HL-60/S4 treated with phorbol 12-myristate 13-acetate at 8.2 ng/mL for 4 days and 3 days (cell line): ENCODE data around the gene CRTC1.

ENCODE experiments used
- in situ Hi-C: fragments of 300-500 bp; cut with MboI; formaldehyde crosslinking; loops from 2 replicates; pipeline ENCODE4 v1.15.0; 2022; ENCODE audit warnings: low sequenced_read_pairs

Gene CRTC1

DNA sequence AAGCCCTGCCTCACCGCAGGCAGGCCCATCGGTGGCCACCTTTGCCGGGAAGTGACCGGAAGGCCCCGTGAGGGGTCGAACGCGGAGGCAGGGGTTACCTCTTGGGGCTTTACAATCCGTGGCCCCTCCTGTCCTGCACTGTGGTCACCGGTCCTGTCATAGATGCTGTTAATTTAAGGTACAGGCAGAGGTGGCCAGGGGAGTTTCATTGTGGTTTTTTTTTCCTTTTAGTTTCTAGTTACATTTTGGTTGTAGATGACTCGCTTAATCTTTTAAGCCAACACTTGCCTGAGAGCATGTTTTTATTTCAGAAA, 94.6 kb downstream of the CRTC1 start:
- in situ Hi-C loops: no loop called here

DNA sequence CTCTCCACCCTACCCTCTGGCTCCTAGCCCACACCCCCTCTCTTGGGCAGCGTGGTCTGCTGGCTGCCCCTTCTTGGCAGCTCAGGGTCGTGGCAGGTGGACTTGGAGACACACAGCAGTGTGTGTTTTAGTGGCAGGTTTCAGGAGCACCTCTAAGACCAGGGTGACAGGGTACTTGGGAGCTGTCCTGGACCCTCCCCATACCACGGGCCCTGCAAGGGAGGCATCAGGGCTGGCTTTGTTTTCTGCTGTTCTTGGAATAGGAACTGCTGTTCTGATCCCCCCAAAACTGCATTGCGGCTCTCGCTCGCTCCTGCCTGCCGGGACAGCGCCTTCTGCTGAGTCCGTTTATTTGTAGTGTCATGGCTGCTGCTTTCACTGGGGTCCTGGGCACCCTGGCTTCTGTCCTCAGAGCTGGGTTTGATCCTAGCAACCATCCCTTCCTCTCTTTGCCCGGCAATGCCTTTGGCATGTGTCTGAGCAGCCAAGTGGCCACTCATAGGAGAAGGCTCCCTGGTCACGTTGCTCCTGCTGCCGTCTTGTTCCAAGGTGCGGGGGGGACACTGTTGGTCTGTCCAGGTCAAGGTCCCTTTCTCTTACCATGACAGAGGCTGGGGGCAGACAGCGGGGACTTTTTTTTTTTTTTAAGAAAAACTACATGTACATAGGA, 95.5 kb downstream of the CRTC1 start:
- in situ Hi-C loops: no loop called here

DNA sequence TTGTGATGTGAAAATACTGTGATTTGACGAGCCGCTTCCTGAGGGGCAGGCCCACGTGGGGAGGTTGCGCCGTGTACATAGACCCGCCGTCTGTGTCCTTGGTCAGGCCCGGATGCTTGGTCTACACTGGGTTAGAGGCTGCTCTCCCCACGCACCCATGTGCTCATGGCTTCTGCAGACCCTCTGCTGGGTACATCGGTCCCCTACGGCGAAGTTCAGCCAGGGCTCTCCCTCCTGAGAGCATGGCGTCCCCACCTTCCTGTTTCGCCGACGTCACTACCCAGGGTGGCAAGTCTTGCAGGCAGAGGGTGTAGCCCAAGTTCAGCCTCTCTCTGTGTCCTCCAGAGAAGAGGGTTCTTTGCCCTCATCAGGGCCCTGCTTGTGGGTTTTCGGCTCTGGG, 96.6 kb downstream of the CRTC1 start:
- in situ Hi-C loops: no loop called here

DNA sequence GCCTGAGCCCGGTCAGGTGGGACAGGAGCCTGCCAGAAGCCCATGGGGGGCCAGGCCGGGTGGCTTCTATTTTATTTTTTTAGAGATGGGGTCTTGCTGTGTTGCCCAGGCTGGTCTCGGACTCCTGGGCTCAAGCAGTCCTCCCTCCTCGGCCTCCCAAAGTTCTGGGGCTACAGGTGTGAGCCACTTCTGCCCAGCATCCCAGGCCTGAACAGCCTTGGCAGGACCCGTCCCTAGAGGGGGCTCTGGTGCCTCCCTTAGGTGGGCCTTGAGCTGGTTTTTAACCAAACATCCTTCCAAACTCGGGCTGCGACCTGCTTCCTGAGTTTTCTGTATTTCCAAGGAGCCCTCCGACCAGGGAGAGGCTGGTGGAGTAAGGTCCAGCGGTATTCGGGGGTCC, 97.2 kb downstream of the CRTC1 start:
- in situ Hi-C loops: no loop called here

DNA sequence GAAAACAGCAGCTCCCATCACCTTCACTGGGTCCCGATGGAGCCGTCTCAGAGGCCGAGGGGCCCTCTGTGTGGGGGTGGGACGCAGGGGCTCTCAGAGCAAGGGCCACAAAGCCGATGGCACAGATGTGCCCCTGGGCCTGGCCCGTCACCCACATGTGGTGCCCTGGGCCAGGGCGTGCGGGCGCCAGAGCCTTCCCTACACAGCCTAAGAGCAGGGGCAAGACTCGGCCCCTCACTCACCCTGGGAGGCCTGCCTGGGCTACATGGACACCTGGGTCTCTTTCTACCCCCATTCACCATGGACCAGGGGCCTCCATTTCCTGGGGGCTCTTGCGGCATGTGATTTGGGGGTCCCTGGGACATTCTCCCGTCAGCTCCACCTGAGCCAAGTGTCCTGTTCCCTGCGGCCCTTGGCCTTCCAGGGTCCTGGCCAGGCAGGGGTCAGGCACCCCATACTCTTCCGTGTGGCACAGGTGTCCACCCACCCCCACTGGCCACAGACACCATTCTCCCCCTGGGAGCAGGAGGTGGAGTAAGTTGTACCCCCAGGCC, 97.6 kb downstream of the CRTC1 start:
- in situ Hi-C loops: no loop called here

DNA sequence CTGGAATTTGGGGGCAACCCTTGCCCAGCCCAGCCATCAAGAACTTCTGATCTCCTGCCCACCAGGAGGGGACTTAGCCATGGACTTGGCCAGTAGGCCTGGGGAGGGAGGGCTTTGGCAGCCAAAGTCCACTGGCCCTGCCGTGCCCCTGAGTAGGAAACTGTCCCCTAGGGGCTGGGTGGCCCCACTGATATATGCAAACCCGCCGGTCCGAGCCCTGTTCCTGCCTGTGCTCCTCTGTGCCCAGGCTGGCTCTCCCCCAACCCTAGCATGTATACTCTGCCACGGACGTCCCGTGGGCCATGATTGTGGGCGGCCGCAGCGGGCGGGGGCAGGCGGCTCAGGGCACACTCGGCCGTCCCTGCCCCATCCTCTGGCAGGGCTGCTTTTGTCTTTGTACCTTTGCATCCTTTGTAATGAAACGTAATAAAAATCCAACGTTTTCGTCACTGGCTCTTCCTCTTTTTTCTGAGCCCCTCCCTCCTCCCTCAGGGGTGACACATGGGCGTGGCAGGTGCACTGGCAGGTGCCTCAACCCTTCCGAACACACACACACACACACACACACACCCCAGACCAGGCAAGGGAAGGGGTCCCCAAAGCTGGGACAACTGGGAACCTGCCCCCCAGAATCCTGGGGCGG, 98.5 kb downstream of the CRTC1 start:
- in situ Hi-C loops: no loop called here

DNA sequence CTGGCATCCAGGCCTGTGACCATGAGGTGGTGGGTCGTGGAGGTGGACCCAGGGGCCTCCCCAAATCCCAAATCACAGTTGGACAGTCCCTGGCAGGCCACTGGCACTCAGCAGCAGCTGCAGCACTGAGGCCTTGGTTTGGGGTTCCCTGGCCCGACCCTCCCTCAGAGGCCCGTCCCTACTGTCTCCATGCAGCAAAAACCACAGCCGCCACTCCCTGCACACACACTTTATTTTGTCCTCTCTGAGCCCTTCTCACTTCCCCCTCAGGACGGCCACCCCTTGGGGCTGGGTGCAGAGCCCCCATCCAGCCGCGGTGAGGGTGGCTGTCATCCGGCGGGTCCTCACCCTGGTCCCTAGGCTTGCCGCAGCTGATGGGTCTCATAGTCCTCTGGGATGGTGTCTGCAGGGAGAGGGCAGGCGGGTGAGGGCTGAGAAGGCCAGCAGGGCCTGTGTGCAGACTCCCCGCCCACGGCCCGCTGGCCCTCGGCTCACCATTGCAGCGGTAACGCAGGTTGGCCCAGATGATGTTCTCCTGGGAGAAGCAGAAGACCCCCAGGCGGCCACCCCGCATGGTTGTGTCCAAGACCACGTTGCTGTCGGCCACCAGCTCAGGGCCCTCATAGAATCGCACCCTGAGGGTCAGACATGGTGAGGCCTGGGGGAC, 99.2 kb downstream of the CRTC1 start:
- in situ Hi-C loops: no loop called here

DNA sequence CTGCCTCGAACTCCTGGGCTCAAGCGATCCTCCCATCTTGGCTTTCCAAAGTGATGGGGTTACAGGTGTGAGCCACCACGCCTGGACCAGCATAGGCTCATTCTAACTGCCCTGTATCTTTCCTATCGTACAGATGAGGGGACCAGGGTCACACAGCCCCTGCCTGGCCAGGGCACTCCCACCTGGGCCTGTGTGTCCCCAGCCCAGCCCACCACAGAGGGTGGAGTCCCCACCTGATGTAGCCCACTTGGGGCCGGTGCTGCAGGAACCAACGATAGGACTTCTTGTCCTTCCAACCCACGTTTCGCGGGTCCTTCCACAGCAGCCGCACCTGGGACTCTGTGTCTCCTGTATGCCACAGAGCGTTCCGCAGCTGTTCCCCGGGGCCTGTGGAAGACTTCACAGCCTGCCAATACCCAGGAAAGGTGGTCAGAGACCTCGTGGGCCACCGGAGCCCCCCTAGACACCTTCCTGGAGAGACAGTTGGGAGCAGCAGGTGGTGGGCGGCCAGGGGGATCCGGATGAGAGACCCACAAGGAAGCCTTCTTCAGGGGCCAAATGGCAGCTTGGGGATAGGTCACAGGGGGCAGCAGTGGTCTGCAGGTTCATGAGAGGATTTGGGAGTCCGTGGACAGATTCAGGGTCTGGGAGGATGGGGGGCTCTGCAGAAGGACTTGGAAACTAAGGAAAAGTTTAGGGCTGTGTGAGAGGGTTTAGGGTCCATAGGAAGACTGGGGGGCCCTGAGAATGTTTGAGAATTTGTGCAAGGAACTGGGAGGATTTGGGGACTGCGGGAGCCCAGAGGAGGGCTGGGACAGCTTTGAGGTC, 100.7 kb downstream of the CRTC1 start:
- in situ Hi-C loops: no loop called here

DNA sequence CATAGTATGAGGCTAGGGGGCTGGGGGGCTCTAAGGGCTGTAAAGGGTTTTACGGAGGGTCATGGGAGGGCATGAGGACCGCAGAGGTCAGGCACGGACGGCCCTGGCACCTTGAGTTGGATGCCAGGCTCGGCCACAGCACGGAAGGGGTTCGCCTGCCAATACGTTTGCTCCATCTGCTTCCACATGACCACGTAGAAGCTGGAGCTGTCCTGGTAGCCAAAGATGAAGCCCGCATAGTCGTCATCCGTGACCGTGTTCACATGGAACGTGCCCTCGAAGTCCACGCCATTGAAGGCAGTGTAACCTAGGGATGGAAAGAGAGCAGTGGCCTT, 101.3 kb downstream of the CRTC1 start:
- in situ Hi-C loops: no loop called here

DNA sequence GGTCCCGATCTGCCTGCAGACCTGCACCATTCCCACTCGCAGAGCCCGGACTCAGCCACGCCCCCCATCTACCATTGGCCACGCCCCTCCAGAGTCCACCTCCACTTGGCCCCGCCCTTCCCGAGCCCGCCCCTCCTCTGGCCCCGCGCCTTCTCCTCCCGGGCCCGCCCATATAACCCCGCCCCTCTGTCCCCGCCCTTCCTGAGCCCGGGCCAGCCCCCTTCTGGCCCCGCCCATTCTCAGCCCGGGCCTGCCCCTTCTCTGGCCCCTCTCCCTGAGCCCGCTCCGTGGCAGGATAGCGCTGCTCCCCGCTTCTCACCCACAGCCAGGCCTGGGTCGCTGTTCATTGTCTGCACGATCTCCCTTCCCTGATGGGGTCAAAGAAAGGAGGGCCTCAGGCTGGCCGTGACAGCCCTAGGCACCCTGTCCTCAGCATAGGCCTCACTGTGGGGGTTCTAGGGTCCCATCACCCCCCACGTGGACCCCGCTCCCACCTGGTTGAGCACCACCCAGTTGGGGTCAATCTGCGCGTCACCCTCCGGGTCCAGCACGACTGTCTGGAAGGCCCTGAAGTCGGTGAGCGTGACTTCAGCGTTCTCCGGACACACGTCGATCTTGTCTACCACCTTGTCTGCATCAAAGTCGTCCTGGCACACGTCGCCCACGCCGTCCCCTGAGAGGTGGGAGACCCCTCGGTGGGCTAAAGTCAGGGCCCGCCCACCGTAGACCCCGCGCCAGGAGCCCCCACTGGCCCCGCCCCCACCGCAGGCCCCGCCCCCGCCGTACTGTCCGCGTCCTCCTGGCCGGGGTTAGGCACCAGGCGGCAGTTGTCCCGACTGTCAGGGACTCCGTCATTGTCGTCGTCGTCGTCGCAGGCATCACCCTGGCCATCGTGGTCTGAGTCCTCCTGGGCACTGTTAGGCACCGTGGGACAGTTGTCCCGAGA, 102.0 kb downstream of the CRTC1 start:
- in situ Hi-C loops: no loop called here

DNA sequence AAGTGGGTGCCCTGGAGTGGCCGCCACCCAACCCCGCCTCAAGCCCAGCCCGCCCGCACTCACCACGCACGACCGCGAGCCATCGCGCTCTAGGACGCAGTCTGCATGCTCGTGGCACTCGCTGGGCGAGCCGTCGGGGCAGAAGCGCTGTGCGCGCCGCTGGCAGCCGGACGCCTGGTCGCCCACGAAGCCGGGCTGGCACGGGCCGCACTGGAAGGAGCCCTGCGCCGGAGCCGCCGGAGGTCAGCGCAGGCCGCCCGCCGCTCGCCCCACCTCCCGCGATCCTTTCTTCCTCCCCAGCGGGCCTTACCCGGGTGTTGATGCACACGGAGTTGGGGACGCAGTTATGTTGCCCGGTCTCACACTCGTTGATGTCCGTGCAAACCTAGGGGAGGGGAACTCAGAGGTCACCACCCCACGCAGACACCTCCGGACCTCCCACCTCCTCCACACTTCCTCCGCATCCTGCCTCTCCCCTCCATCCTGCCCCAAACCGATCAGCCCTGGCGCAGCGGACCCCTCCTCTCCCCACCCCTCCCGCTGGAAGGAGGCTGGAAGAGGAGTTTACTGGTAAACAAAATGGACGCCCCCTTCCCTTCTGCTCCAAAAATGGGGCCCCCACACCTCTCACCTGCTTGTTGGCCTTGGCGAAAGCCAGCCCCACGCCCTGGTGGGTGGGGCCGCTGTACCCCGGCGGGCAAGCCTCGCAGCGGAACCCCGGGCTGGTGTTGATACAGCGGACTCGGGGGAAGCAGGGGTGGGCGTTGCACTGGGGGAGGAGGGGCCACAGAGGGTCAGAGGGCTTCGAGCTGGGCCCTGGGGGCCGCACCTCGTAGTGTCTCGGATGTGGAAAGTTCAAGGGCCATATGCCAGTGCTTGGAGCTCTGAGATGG, 105.3 kb downstream of the CRTC1 start:
- in situ Hi-C loops: no loop called here

DNA sequence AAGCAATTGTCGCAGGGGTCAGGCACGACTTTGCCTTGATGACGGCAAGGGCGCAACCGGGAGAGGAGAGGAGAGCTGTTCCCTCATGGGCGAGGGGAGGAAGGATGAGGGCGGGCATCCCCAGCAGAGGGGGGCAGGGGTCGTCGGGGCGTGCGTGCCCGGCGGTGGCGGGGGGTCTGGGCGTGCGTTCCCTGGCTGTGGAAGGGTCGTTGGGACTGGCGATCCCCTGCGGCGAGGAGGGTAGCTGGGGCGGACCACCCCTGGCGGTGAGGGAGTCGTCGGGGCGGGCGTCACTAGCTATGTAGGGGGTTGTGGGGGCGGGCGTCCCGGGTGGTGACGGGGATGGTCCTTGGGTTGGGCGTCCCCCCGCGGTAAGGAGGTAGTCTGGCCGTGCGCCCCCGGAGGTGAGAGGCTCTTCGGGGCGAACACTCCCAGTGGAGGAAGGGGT, 106.0 kb downstream of the CRTC1 start:
- in situ Hi-C loops: no loop called here

DNA sequence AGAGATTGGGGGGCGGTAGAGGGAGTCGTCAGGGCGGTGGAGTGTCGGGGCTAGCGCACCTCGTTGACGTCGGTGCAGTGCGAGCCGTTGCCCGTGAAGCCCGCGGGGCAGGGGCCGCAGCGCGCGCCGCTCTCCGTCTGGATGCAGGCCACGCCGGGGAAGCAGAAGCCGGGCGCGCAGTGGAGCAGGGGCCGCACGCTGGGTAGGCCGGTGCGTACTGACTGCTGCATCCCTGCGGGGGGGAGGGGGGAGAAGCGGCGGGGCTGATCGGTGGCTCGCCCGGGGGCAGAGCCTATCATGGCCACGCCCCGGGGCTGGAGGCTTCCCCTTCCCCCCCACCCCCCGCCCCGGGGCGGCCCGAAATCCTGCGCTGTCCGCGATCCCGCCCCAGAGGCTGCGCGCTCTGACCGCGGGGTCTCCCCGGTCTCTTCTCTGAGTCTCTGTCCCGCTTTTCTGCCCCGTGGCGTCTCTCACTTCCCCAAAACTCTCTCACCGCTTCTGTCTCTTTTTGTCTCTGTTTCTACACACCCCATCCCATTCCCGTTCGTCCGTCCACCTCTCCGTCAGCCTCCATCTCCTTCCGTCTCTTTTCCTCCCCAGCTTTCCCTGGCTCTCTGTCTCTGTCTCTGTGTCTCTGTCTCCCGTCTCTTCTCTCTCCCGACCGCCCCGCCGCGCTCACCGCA, 106.5 kb downstream of the CRTC1 start:
- in situ Hi-C loops: no loop called here

DNA sequence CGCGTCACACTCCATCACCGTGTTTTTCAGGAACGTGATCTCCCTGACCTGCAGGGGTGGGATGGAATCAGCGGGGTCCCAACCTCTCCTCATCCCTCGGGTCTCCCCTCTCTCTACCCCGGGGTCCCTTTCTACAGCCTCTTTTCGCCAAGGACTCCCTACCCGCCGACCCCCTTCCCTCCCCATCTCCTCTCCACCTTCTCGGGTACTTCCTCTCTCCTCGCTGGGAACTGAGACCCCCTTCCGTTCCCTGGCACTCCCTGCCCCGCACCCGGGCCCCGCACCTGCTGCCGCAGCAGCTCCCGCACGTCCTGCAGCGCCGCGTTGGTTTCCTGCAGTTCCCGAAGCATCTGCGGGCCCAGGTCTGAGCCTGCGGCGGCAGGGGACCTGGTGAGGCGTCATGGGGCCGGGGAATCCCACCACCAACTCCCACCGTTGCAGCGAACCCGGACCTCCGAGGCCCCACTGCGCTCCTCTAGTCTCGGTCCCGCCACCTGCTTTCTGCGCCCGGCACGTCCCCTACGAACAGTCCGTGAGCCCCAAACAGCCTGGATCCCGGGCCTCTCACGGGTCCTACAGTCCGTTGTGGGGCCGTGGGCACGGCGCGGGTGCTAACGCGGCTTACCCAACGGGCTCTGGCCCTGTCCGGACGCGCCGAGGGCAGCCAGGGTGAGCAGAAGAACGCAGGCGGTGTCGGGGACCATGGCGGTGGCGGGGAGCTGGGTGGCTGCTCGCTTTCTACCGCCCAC, 107.3 kb downstream of the CRTC1 start, which contains the start of gene COMP:
Gene COMP (minus strand): TSS at position 740 of the 749 bp plus-strand sequence. CDS start 36 bp downstream, at position 704.
- in situ Hi-C loops: no loop called here

DNA sequence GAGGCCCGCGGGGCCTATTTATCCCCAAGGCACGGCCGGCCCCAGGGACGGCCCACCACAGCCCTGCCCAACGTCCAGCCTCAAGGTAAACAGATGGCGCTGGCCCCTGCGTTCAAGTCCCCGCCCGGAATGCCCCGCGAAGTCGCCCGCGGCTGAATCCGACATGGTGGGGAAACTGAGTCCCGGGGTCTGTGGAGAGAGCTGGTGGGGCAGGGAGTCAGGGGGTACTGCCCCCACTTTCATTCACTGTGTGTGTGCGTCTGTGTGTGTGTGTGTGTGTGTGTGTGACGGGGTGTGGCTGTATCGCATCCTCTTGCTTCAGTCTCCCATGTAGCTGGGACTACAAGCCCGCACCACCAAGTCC, 107.8 kb downstream of the CRTC1 start:
- in situ Hi-C loops: no loop called here

DNA sequence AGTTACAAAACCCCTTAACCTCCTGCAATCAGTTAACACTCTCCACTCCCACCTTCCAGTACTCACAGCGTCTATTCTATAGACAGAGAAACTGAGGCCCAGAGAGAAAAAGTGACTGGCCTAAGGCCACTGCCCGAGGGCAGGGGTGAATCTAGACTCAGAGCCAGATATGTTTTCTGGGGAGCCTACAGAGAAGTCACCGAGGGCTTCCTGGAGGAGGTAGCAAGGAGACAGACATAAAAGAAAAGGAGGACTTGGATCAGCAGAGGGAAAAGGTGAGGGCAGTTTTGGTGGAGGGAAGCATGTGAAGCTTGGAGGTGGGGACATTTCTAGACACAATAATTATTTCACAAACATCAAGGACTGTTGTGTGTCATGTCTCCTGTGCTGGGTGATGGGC, 109.2 kb downstream of the CRTC1 start:
- in situ Hi-C loops: no loop called here

DNA sequence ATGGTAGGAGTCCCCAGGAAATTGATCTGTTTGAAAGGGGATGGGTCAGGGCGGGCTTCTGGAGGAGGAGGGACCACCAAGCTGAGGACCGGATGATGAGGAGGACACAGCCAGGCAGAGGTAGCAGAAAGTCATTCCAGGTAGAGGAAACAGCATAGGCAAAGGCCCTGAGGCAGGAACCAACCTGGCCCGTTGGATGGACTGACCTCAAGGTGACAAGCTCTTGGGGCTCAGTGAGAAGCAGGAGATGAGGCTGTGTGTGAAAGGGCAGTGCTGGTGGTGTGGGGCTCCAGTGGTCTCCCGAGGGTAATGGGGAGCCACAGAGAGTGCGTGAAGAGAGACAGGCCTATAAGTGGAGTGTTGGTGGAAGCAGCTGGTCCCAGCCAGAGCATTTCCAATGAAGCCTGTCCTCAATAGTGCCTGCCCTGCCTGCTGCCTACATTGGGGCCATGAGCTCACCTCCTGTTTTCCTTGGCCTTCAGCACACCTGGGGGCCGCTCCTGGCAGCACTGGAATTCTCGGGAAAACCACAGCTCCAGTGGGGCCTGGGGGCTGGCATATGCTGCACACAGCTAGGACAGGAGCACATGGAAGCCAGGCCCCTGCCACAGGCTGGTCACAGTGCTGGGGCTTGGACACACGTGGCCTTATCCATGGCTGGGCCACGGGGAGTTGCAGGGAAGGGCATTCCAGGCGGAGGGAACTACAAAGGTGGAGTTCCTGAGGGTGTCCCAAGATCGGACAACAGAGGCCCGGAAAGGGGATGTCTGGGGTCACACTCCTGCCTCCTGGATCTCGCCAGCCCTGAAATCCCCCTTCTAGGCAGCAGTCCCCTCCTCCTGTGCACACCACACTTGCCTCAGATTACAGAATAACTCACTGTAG, 109.9 kb downstream of the CRTC1 start:
- in situ Hi-C loops: no loop called here
